ENCODE measurements around the gene STRAP. TPM values are rescaled to one million over a fixed set of nuclear protein-coding genes. Genes with fewer than 3 reads are reported as not detected.
"Not testable (repeated sequence)": the region's sequence is repeated elsewhere in the genome, so short reads cannot be mapped to it uniquely, and the experiment has no call there.

STRAP gene
- total and polyA plus RNA-seq, 9 donors, result 31.7 to 91.4 (median 81.2) TPM

- intact Hi-C loops (cut with DNase I), result no loop called here
- WGBS, 3 donors, result 94 to 96% (median 96%) methylated on average over 3 of the region's 3 CpGs
Measured at GRCh38 chr12:15933751-15934150, 51.6 kb downstream of the STRAP start.

GRCh38 chr12:15936751-15937150 is 54.6 kb downstream of the STRAP start:
- no peaks in the 10 kb centered on the region for H3K9me3 ChIP-seq
- 90 to 94% (median 93%) methylated on average over 3 of the region's 3 CpGs for WGBS, 3 donors
- H3K36me3 ChIP-seq, result no peaks in the 10 kb centered on the region
- intact Hi-C loops (cut with DNase I), result no loop called here
- H3K4me3 ChIP-seq, result no peak overlapping the region
- H3K27me3 ChIP-seq, result no peaks in the 10 kb centered on the region
- TF ChIP-seq CTCF (IDR thresholded peaks at IDR 0.05) (no peak), EP300 (IDR thresholded peaks at IDR 0.05) (no peak), POLR2A (IDR thresholded peaks at IDR 0.05) (no peak)
- DNase-seq, result no peak
- no peak overlapping the region for H3K27ac ChIP-seq
- no peaks in the 10 kb centered on the region for H3K4me1 ChIP-seq (ENCODE audit: insufficient read depth)

More at GRCh38 chr12:15933751-15934150, 51.6 kb downstream of the STRAP start:
- Histone ChIP-seq H3K27ac (no peak overlapping the region), H3K9me3 (no peaks in the 10 kb centered on the region), H3K36me3 (no peaks in the 10 kb centered on the region), H3K27me3 (no peaks in the 10 kb centered on the region), H3K4me3 (no peak overlapping the region), H3K4me1 (ENCODE audit: insufficient read depth) (no peaks in the 10 kb centered on the region)
- TF ChIP-seq POLR2A (IDR thresholded peaks at IDR 0.05) (no peak), CTCF (IDR thresholded peaks at IDR 0.05) (no peak), EP300 (IDR thresholded peaks at IDR 0.05) (no peak)
- DNase-seq, result no peak

GRCh38 chr12:15937902-15938301 is 55.7 kb downstream of the STRAP start:
- no peak for DNase-seq
- no peak for TF ChIP-seq EP300 (IDR thresholded peaks at IDR 0.05)

GRCh38 chr12:15939111-15939510 is 56.9 kb downstream of the STRAP start:
- Histone ChIP-seq H3K36me3 (no peaks in the 10 kb centered on the region), H3K27ac (no peak overlapping the region), H3K4me3 (no peak overlapping the region), H3K27me3 (no peaks in the 10 kb centered on the region), H3K4me1 (ENCODE audit: insufficient read depth) (no peaks in the 10 kb centered on the region), H3K9me3 (no peaks in the 10 kb centered on the region)
- intact Hi-C loops (cut with DNase I), result no loop called here
- no peak for TF ChIP-seq CTCF (IDR thresholded peaks at IDR 0.05)
- no peak for TF ChIP-seq EP300 (IDR thresholded peaks at IDR 0.05)
- TF ChIP-seq POLR2A (IDR thresholded peaks at IDR 0.05), result no peak
- DNase-seq, result no peak
- WGBS, 3 donors, result 89 to 100% (median 91%) methylated on average over 1 of the region's 1 CpG

More at GRCh38 chr12:15937902-15938301, 55.7 kb downstream of the STRAP start:
- H3K36me3 ChIP-seq, result no peaks in the 10 kb centered on the region
- H3K4me1 ChIP-seq (ENCODE audit: insufficient read depth), result no peaks in the 10 kb centered on the region
- H3K4me3 ChIP-seq, result no peak overlapping the region
- no peak overlapping the region for H3K27ac ChIP-seq
- intact Hi-C loops (cut with DNase I), result no loop called here
- H3K9me3 ChIP-seq, result no peaks in the 10 kb centered on the region
- no peaks in the 10 kb centered on the region for H3K27me3 ChIP-seq

GRCh38 chr12:15942475-15942874 is 60.3 kb downstream of the STRAP start:
- intact Hi-C loops (cut with DNase I), result no loop called here
- Histone ChIP-seq H3K27me3 (no peaks in the 10 kb centered on the region), H3K4me3 (no peak overlapping the region), H3K4me1 (ENCODE audit: insufficient read depth) (no peaks in the 10 kb centered on the region), H3K9me3 (no peaks in the 10 kb centered on the region), H3K27ac (no peak overlapping the region), H3K36me3 (no peaks in the 10 kb centered on the region)
- TF ChIP-seq POLR2A (IDR thresholded peaks at IDR 0.05), result no peak
- TF ChIP-seq EP300 (IDR thresholded peaks at IDR 0.05), result no peak
- no peak for TF ChIP-seq CTCF (IDR thresholded peaks at IDR 0.05)
- DNase-seq, result no peak
- 91 to 96% (median 93%) methylated on average over 5 of the region's 5 CpGs for WGBS, 3 donors

- H3K4me1 ChIP-seq (ENCODE audit: insufficient read depth); H3K27ac ChIP-seq; H3K4me3 ChIP-seq; H3K27me3 ChIP-seq; H3K9me3 ChIP-seq; H3K36me3 ChIP-seq; DNase-seq; intact Hi-C loops (cut with DNase I): not testable (repeated sequence)
- 95 to 98% (median 98%) methylated on average over 5 of the region's 5 CpGs for WGBS, 3 donors
Measured at GRCh38 chr12:15943519-15943918, 61.3 kb downstream of the STRAP start.

GRCh38 chr12:15948461-15948860 is 66.3 kb downstream of the STRAP start:
- WGBS, 3 donors, result 96 to 97% (median 97%) methylated on average over 10 of the region's 10 CpGs
- intact Hi-C loops (cut with DNase I); H3K36me3 ChIP-seq: not testable (repeated sequence)

More at GRCh38 chr12:15948461-15948860, 66.3 kb downstream of the STRAP start:
- not testable (repeated sequence) for H3K4me1 ChIP-seq (ENCODE audit: insufficient read depth); H3K9me3 ChIP-seq; DNase-seq; H3K4me3 ChIP-seq; H3K27ac ChIP-seq; H3K27me3 ChIP-seq
